Measurements from ENCODE around the gene XPO6.

Gene XPO6

DNA sequence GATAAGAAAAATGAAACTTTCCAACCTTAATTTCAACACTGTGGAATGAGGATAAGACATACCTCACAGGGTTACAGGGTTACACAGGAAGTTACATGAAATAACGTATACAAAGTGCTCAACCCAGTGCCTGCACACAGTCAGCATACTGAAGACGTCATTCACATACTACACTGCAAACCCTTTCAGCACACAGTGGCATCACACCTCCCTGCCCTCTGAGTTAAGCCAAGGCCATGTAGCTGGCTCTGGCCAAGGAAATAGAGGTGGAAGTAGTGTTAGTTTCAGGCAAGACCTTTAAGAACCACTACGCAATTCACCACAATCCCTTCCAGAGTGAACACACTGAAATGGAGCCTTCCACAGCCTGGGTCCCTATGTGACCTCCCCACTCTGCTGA lies 101.7 kb downstream of the XPO6 start:
- no peak for DNase-seq

DNA sequence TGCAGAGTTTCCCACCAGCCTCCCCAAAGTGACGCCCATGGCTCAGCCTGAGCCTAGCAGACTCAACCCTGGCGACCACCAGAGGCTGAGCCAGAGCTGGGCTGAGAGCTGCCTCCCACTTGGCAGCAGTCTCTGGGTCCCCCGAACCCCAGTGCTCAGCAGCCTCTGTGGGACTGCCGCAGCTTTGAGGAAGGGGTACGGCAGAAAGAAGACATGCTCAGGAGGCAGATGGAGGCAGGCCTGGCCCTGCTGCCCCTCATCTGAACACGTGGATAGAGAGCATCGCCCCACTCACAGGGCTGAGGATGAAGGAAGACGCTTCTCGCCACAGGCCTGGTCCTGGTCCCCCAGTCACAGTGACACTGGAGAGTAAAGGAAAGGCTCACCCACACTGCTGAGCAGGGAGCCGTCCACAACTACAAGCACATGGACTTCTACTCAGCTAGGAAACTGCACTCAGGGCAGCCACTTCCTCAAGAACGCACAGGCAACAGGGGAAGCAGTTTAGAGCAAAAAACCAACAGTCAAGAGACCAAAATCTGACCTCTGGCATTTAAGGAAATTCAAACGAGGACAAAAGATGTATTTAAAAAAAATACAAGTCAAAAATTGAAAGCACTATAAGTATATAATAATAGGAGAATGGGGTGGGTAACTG lies 103.0 kb downstream of the XPO6 start:
- DNase-seq: no peak

DNA sequence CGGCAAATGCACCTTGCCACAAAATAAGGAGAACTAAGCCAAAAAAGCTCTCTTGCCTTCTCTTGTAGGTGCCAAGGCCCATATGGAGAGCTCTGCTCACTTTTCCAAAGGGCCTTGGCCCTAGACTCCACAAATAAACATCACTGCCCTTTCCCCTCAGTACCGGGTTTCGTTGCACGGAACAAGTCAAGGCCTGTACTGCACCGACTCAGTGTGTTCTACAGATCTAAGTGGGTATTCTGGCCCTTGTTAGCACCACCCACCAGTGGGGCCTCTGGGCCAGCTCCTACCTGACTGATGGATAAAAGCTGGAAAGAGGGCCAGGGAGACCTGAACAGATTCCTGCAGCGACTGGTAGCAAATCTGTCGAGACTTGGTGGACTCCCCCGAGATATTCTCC lies 104.5 kb downstream of the XPO6 start:
- DNase-seq: no peak

DNA sequence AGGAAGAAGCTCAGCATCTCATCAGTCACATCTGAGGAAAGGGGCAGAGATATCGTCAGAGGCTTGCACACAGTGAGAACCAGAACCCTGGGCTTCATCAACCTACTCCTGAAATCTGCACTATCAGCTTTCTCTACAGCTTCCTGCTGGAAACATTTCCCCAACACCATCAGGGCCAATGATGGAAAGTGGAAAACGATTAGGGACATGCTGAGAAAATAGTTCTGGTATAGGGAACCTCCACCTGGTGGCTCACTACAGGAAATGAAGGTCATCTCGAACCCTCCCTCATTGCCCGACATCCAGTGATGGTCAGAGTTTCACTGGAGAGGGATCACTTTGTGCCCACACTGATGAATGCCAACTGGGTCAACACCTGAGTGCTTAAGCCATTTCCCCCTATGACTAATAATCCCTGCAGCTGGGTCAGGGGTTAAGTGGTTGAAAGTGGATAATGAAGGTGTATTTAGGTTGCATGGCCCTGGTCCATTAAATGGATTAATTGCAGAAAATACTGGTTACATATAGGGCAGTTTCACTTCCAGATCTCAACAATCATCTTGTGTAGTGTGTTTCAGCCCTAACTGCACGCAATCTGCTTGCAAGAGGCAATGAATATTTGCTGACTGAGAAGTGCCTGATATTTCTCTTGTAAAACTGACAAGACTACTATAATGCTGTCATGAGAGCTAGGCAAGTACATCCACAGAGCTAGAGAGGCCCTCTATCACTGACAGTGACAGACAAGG lies 105.1 kb downstream of the XPO6 start:
- DNase-seq: no peak

DNA sequence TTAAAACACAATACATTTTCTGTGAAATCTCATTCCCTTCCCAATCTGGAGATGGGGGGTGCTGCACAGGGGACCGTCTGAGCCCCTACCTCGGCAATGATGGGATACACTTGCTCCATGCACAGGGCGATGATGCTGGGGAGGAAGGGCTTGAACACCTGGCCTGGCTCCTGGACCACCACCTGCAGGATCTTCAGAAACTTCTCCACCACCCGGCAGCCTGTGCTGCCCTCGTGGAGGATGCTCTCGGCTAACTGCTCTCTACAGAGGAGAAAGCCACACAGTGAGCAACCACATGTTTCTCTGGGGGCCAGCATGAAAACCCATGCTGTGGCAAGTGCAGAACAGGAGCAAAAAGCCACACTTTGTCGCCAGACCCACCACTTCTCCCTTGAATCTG lies 105.8 kb downstream of the XPO6 start:
- DNase-seq: no peak

DNA sequence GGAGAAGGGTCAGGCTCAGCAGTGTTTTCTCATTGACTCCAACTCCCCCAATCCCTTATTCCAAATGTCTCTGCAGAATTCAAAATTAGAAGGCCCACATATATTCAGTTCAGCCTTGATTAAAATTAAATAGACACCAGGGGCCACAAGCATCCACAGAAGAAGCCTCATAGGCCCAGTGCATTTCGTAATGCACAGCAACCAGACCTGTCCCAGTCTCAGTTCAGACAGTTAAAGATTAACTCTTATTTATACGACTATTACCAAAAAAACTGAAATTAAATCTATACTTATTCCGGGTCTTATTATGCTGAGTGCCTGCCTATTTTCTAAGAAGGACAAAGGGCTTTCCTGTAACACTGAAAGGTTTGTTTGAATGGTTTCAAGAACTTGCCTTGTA lies 106.5 kb downstream of the XPO6 start:
- DNase-seq: no peak

DNA sequence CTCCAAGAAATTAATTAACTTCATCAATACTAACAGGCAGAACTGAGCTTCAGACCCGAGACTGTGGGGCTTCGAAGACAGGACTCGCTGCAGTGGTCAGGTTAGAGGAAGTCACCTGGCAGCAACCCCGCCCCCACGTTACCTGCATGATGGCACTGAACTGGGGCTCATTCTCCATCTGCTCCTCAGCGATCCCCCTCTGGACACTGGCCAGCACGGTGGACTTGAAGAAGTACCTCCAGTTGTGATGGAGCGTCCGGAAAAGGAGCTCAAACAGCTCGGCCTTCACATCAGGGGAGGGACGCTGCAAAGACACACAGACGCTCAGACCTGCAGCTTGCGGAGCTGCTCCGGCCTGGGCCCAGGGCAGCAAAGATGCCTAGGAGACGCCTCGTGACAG lies 107.4 kb downstream of the XPO6 start:
- DNase-seq: no peak

DNA sequence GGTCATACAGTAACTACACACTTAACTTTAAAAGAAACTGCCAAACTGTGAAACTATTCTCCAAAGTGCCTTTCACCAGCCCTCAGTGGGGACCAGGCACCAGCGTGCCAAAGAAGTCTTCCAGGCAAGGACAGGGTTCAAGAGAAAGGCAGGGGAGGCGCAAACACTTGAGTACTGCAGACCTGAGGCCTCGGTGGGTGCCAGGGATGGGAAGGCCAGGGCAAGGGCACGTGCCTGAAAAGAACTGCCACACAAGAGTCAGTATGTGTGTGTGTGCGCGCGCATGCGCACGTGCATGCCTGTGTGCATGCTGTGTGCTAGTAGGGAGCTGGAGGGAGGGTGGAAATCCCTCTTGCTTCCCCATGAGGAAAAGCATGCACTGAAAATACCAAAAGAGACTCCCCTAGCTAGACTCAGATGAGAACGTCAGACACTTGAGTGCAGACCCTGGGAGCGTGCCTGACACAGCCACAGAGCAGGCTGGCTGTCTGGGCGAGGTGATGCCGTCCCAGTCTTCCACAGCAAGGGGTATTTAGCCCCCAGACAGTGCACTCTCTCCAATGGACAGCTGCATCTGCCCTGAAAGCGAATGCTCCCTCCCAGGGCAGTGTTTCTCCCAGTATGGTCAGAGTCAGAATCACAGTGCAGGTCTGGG lies 108.1 kb downstream of the XPO6 start:
- DNase-seq: no peak

DNA sequence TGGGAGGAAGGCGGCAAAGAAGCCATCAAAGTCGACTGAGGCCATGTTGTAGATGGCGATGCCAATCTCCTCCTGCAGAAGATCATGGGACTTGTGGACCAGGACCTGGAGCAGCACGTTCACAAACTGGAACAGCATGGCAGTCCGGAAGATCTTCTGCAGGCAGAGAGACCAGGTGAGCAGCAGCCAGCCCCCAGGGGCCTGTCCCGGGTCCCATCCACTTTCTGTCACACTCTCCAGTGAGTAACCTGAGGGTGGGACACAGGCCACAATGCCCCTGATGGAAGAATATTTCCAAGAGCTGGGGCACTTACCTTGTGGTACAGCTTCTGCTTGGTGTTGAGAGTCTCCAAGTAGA lies 110.3 kb downstream of the XPO6 start:
- DNase-seq: no peak

DNA sequence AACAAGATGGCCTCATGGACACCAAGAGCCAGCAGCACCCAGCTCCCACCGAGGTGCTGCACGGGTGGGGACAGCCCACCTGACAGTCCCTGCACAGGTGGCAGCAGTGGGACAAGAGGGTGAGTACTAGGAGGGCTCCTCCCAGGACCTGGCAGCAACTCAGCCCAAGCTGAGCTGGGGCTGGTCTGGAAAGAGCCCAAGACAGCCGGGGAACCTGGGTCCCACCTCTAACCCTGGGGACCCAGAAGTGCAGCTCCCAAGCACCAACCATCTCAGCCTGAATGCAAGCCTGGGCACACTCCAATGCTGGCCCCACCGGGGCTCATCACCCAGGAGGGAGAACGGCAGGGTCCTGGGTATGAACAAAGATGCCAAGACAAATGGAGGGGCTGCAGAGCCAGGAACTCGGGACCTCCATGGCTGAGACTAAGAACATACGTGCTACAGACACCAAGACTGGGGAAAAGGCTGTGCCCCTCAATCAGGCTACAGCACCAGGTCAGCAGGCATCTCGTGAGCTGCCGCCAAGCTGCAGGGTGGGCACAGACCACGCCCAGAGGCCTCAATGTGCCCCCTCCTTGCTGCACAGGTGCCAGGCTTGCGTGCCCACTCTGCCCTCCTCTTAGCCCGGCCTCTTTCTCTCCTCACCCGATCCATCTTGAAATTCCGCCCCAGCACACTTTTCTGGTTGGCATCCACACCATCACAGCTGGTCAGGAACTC lies 110.8 kb downstream of the XPO6 start:
- DNase-seq: no peak

DNA sequence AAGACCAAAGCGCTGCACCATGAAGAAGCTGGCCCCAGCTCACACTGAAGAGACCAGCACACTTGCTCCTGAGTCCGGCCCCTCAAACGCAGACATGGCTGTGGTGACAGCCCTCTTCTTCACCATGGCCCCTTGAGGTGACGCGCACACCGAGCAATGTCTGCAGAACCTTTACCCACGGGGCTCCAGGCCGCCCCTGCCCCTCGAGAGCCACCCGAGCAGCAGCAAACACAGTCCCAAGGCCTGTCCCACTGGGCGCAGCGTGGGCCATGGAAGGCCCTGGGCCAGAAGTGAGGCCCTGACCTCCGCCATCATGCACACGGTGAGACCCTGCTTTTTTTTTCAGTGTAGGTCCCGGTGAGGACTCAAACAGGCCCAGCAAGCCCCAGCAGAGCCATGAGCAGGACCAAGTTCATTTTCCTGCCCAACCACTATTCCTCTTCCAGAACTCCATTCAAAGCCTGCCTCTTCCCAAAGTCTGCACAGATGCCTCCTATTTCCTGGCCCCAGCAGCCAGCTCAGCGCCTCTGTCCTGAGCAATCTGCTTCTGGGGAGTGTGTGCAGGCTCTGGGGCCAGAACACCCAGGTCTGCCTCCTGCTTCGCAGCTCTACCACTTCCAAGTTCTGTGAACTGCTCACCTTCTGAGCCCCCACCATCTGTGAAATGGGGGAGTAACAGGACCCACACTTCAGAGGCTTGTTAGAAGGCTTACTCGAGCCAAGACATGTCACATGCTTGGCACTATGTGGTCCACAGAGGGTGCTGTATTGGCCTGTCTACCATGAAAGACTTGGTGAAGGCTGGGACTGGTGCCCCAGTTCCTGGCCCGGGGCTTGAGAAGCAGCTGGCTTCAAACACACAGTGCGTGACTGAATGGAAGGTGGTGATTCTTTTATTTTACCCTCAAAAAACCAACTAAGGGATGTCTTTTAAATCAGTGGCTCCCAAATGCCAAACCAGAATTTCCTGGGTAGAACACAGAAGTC lies 112.5 kb downstream of the XPO6 start:
- no peak for DNase-seq

DNA sequence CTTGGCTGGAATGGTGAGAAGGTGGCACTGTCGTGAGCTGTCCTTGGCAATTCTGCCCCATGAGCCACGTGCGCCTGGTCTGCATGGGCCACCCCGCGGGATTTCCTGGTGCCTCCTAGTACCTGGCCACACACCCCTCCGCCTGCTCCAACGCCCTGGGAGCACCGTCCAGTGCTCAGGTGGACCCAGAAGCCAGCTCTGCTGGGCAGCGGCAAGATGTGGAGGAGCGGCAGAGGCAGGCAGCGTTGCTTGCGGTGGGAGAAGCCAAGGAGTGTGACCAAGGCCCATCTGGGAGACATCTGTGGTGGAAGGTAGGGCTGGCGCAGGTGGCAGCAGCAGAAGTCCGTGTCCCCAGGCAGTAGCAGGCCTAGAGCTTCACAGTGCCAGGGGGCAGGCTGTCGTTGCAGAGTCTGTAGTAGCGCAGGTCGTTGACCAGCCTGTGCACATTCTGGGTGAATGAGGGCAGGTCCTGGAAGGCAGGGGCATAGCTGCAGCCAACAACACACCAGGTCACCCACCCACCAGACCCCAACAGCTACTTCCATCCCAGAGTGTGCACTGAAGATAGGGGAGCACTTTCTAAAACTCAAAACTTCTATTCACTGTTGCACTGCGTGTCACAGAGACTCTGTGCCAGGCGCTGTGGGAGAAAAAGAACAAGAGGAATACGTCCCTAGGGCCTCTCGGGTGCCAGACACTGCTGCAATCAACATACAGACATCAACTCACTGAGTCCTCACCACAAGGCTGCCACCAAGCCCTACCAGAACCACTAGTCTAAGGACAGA lies 113.4 kb downstream of the XPO6 start:
- no peak for DNase-seq

DNA sequence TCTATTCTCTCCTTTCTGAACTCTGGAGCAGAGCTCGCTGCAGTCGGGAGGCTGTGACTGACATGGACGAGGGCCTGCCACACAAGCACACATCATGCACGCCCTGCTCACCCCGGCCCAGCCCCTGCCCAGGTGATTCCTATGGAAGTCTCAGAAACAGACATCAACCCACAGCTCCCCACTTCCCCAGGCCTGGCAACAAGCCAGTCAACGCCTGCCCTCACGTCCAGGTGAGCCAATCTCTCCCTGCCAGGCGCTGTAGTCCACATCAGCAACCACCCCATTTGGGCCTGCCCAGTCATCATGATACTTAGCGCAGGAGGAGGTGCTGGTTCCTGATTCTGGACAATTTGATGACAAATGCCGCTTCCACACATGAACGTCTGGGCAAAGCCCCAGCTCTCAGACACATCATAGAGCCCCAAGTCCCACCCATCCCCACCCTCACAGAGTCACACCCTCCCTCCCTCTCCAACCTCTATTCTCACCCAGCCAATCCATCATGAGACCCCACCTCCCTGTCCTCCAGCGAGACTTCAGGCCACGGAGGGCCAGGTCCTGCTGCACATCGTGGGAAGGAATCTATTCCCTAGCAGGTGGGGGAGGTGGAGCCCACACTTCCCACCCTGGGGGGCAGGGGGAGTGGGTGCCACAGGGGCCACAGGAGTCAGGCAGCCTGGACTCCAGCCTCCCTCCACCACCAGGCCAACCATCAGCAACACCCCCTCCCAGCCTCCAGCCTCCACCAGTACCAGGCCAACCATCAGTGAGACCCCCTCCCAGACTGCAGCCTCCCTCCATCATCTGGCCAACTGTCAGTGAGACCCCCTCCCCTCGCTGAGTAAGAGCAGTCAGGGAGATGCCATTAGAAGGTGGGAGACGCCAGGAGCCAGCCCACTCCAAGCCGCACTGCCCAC lies 114.5 kb downstream of the XPO6 start:
- no peak for DNase-seq

DNA sequence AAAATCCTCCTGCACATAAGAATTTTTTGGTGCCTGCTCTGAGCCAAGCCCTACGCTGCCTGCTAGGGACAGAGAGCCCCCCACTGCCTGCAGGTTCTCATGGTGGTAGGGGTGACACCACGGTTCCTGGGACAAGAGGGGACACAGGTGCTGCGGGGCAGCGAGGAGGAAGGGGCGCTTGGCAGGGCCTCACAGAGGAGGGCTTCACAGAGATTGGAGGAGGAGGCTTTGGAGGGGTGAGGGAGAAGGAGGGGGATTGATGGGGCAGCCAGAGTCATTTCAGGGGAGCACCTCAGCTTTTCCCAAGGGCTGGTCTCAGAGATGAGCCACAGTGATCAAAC lies 118.4 kb downstream of the XPO6 start:
- DNase-seq: no peak

DNA sequence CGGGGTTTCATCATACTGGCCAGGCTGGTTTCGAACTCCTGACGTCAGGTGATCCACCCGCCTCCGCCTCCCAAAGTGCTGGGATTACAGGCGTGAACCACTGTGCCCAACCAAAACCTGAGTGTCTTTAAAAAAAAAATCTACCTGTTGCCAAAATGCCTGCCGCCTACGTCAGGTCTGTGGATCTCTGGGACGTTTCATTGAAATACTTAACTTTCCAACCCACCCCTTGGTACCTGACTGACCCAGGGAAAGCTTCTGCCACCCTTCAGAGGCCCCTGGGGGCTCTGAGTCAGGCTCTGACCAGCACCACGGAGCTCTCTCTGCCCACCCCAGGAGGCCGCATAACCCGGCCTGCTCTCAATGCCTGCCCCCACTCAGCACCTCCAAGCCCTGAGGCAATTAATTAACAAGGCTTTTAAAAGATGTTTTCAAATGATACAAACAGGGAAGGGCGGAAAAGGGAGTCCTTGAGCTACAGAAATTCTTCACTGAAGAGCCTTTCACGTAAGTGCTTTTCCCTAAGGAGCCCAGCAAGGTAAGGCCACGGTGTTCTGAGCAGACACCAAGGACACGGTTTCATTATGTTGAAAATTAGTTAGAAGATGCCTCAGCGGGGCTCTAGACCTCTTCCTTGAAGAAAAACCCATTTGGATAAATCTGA lies 118.9 kb downstream of the XPO6 start:
- DNase-seq: no peak

DNA sequence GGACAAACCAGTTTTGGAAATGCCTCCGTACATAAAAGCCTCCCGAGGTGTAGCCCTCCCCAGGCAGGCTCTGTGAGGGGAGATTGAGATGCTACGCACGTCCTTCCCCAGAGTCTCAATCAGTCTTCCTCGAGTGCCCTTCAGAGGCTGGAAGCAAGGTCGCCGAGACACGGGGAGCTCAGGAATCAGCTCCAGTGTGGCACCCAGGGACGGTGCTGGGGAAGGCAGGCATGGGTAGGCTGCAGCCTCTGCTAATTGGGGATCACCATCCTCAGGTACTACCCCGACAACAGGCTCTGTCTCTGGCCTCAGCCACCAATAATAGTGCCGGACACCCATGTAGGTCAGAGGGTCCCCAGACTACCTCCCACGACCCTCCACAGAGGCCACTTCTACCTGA lies 120.1 kb downstream of the XPO6 start:
- no peak for DNase-seq

DNA sequence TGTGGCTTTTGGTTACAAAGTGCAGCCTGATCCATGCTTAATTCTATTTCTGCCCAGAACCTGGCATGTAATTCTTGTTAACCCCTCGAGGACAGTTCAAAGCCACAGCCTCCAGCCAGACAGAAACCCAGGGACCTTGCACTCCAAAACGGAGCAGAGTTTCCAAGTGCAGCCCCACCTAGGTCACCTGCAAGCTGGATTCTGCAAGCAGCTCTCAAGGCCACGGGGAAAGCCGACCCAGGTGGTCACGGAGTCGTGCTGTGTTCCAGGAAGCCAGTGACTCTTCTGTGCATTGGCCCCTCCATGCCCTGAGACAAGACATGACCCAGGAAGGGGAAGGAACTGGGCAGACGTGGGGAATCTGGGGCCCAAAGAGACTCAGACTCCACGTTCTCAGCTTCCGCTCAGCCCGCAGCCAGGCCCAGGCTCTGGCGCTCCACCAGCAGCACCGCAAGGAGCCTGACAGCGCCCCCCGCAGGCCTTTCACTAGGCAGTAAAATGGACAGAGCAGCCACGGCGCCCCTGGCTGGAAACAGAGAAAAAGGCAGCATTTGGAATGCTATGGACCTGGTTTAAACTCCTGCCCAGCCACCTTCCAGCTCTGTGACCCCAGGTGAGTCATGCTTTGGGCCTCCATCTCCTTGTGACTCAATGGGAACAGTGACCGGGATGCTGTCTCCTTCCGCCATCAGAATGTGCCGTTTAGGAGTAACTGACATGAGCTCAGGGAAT lies 121.0 kb downstream of the XPO6 start:
- no peak for DNase-seq

DNA sequence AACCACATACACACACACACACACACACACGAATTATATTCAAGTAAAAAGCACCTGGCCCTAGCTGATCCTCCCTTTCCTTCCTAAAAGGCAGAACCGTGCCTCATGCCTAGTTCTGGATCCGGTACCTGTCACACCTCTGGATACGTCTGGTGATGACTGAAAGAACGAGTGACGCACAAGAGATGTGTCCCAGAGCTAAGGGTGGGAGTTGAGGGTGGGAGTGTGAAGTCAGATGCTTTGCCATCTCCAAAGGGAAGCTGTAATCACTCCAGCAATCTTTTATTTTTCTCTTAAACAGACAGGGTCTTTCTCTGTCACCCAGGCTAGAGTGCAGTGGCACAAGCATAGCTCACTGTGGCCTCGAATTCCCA lies 121.8 kb downstream of the XPO6 start:
- DNase-seq: no peak

DNA sequence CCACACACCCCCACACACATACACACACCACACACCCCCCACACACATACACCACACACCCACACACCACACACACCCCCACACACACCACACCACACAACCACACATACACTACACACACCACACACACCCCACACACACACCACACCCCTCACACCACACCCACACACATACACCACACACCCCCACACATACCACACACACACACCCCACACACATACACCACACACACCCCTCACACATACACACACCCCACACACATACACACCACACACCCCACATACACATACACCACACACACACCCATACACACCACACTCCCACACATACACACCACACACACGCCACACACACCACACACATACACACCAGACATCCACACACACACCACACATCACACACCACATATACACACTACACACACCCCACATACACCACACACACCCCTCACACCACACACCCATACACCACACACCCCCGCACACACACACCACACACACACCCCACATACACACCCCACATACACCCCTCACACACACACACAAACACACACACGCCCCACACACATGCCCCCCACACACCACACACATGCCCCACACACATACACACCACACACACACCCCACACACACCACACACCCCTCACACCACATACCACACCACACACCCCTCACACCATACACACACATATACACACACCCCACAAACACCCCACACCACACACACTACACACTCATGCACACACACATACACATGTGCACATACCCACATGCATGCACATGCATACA lies 122.4 kb downstream of the XPO6 start:
- no peak for DNase-seq
